Measurements from ENCODE around the gene ADAMTS13. TPM values are rescaled to one million over a fixed set of nuclear protein-coding genes. Genes with fewer than 3 reads are reported as not detected.

ADAMTS13 gene
- total and polyA plus RNA-seq, 9 of the 15 experiments (the other 6 are each of a cell fraction or from before 2014, with no cell fraction given) = 0.03 to 0.20 (median 0.04) TPM; not detected in 4

DNA sequence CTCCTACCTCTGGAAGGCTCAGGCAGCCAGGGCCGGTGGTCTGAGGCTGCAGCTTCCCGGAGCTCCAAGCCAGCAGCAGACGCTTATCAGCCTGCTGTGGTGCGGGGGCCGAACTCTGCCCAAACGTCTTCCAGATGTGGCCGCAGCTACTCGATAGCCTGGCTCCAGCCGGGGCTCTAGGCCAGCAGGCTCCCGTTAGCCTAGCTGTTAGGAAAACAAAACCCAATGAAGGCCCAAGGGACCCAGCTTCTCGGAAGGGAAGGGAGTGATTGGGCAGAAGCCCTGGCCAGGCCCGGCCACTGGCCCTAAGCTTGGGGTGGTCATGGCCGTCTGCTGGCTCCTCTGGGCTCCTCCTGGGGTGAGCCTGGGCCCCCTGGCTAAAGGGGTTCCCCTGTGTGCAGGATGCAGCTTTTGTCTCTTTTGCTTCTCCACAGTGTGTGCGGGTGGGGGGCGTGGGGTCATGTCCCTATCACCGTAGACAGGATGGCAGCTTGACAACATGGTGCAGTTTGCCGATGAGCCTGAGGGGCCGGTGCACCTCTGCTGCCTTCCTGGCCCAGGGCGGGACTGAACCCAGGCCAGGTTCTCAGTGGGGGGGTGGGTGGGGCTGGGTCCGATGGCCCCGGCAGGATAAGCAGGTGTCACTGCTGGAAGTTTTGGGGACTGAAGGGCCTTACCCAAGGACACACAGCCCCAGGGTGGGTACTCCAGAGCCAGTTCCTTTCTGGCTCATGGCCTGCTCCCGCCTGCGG is 83.9 kb downstream of the ADAMTS13 start (continued):
- TF ChIP-seq, protein P1, sequence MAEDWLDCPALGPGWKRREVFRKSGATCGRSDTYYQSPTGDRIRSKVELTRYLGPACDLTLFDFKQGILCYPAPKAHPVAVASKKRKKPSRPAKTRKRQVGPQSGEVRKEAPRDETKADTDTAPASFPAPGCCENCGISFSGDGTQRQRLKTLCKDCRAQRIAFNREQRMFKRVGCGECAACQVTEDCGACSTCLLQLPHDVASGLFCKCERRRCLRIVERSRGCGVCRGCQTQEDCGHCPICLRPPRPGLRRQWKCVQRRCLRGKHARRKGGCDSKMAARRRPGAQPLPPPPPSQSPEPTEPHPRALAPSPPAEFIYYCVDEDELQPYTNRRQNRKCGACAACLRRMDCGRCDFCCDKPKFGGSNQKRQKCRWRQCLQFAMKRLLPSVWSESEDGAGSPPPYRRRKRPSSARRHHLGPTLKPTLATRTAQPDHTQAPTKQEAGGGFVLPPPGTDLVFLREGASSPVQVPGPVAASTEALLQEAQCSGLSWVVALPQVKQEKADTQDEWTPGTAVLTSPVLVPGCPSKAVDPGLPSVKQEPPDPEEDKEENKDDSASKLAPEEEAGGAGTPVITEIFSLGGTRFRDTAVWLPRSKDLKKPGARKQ (CRISPR knock-in tag; IDR thresholded peaks at IDR 0.05) = no peak
- TF ChIP-seq ZBTB2 (IDR thresholded peaks at IDR 0.05) = no peak
- no peak for TF ChIP-seq E2F4 (CRISPR knock-in tag; IDR thresholded peaks at IDR 0.05; ENCODE audit: low read depth)
- TF ChIP-seq ZBTB34 (CRISPR knock-in tag; IDR thresholded peaks at IDR 0.05) = no peak
- peak; percentile 29 for TF ChIP-seq TBP (optimal IDR thresholded peaks at IDR 0.05; ENCODE audit: low read depth, low read length)
- TF ChIP-seq ZNF311 (CRISPR knock-in tag; IDR thresholded peaks at IDR 0.05) = no peak
- no peak for TF ChIP-seq ZNF239 (CRISPR knock-in tag; IDR thresholded peaks at IDR 0.05)
- no peak for TF ChIP-seq DMBX1 (CRISPR knock-in tag; IDR thresholded peaks at IDR 0.05; ENCODE audit: borderline replicate concordance)
- no peak for TF ChIP-seq FOXK2 (conservative IDR thresholded peaks at IDR 0.05 in 1 of 2, IDR thresholded peaks at IDR 0.05 in 1 of 2; ENCODE audit: low read depth in 2 of 2)
- no peak for TF ChIP-seq TAF7 (tag; IDR thresholded peaks at IDR 0.05)
- TF ChIP-seq ZFPM2 (CRISPR knock-in tag; IDR thresholded peaks at IDR 0.05) = no peak
- no peak for TF ChIP-seq RBM39 (optimal IDR thresholded peaks at IDR 0.05; ENCODE audit: low read depth, low read length)
- no peak for TF ChIP-seq TRIM25 (IDR thresholded peaks at IDR 0.05; ENCODE audit: borderline replicate concordance)
- no peak for TF ChIP-seq KDM1A (IDR thresholded peaks at IDR 0.05)
- TF ChIP-seq NONO (IDR thresholded peaks at IDR 0.05; ENCODE audit: low read depth in 2 of 2, low read length in 1 of 2) = no peak
- TF ChIP-seq ZNF551 (CRISPR knock-in tag; IDR thresholded peaks at IDR 0.05) = no peak
- TF ChIP-seq RCOR1 (IDR thresholded peaks at IDR 0.05; ENCODE audit: borderline replicate concordance in 1 of 2, low read depth in 2 of 2, low read length in 2 of 2) = 0 out of 4 replicates have a peak, but pooled peaks of 1 of the 2 experiments have one; percentile 50
- TF ChIP-seq EP300 (IDR thresholded peaks at IDR 0.05; ENCODE audit: low read length) = peak; percentile 45; the same call in 1 of the 2 replicates
